NCI-H2171 treated with DMSO at 0.1 percent for 48 hours (cell line): ENCODE results near the gene OXTR.

Experiments used
- DNase-seq: peaks from one replicate; lab custom pipeline; 2025; lab: John Stamatoyannopoulos, UW

Gene OXTR

GRCh38 chr3:8741581-8742261 is 27.7 kb downstream of the OXTR start:
- DNase-seq: no peak

- no peak for DNase-seq
Observed at GRCh38 chr3:8739757-8740504, 29.5 kb downstream of the OXTR start.

DNA sequence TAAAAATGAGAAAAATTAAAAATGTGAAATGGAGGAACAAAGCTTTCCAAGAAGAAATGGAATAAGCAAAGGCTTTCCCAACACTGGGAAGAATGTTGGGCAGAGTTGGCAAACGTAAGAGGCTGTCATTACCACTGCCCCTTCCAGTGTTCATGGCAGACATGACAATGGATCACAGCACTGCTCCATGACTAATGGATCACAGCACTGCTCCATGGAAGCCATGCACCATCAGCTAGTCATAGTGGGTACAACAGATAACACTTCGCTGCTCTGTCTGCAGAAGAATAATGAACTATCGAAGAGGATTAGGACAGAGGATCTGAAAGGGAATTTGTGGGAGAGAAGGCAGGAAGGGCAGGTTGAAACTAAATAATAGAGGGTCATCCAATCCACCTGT is 30.8 kb downstream of the OXTR start:
- DNase-seq: no peak

- no peak for DNase-seq
Observed at GRCh38 chr3:8737823-8738222, 31.6 kb downstream of the OXTR start.

DNA sequence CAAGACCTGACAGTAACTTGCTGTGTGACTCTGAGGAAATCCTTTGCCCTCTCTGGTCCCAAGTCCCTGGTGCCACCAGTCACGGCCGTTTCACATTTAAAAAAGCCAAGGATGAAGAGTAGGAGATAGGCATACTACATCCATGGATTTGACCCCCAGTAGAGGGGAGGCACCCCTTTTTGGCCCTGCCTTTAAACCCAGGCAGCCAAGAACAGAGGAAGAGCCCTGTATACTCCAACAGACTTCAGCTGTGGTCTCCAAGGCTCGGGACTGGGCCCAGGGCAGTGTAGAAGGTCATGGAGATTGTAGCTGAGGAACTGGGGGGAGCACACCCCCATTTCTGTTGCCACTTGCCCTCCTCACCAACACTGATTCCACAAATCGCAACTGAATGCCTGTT is 32.1 kb downstream of the OXTR start:
- DNase-seq: no peak

- no peak for DNase-seq
Observed at GRCh38 chr3:8736436-8736835, 33.0 kb downstream of the OXTR start.

DNA sequence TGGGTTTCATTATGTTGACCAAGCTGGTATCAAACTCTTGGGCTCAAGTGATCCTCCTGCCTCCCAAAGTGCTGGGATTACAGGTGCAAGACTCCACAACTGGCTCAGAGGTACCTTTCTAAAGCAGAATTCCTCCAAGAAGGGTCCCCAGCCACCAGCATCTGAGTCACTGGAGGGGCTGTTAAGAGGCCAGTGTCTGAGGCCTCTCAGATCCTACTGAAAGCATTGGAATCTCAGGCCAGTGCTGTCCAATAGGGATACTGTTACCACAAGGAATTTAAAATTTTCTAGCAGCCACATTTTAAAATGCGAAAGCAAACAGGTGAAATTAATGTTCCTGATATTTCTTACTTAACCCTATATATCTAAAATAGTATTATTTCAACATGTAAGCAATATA is 34.5 kb downstream of the OXTR start:
- DNase-seq: no peak

GRCh38 chr3:8734137-8734878 is 35.1 kb downstream of the OXTR start:
- no peak for DNase-seq

GRCh38 chr3:8733332-8734094 is 35.9 kb downstream of the OXTR start, which contains the start of gene CAV3:
CAV3 (plus strand) TSS chr3:8733802; CDS start chr3:8733877, 75 bp downstream.
- DNase-seq: no peak

GRCh38 chr3:8732413-8732812 is 37.0 kb downstream of the OXTR start:
- no peak for DNase-seq

DNA sequence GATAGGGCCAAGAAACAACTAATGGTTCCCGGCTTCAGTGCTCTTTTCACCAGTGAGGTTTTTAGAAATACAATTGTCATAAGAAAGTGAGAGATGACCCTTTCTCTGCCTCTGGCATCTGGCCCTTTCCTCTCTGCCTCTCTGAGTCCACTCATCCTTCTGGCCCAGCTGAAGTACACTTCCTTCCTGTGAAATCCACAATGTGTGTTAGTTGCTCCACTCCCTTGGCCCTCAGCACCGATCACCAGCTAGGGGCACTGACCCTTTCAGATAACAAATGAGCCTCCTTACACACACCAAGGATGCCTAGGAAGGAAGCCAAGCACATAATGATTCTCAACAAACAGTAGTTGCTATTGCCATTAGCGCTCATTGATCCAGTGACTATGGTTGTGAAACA is 38.8 kb downstream of the OXTR start:
- DNase-seq: no peak

DNA sequence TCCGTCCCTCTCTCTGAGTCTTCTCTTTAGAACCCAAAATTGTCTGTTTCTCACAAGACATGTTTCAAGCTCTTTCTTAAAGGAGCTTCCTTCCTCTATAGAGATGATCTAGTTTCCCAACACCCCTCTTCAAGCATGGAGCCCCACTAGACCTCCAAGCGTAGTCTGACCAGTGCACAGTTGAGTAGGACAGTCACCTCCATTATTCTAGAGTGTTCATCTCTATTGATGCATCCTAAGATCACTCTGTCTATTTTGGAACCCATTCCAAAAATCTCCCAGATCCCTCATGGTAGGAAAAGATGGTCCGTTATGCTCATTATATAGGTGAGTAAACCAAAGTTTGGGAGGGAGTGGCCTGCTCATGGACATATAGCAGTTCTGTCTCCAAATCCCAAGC is 39.9 kb downstream of the OXTR start:
- DNase-seq: no peak

DNA sequence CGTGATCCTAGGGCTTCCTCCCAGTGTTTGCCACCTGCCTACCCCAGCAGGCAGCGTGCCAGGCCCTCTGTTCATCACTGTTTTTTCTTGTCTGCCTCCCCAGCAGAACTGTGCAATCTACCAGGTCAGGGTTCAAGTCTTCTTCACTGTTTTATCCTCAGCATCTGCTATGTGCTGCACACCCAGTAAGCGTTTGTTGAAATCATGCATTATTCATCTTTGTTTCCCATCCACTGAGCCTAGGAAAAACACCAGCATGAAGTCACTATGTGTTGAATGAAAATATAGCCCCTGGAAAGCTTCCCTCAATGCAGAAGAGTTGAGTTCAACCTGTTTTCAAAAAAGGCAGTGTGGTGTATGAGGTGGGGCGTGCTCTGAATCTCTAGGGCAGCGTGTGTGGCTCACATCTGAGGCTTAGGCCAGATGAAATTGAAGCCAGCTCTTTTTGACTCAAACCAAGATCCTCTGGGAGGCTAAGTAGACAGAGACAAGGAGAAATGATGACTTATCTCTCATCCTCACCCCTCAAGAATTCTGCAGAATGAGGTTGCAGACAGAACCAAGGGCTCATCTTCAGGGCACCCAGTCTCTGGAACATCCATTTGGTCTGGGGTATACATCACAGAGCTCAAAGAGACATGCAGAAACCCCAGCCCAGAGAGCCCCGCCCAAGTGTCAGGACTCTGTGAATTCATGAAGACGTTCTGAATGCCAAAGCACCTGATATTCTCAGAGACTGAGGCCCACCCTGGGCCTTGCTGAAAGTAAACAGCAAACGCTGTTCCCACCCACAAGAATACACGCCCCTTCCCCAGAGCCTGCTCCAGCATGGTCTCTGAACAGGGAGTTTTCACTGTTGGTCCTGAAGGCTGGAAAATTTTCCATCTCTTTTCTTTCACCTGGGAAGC is 41.6 kb downstream of the OXTR start:
- peak; percentile 12 for DNase-seq

DNA sequence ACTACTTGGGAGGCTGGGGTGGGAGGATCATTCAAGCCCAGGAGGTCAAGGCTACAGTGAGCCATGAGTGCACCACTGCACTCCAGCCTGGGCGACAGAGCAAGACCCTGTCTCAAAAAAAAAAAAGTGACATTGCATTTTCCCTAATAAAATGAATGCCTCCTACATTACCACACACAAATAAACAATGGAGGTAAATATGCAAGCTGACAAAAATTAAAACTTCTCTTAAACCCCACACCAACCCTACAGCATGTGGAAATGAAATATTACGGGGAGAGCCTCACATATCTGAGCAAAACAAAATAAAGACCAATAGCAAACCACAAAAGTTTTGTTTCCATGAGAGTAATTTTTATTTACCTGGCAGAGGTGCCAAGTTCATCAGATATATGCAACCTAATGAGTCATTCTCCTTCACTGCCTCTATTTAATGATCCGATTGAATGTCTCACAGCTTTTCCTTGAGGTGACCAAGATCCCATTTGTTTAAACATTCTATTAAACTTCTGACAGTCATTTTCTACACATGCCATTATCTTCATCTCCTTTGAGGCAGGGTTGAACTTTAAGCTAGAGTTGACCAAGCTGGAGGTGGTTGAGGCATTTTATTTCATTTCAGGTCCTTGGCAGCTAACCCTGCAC is 45.2 kb downstream of the OXTR start:
- no peak for DNase-seq

GRCh38 chr3:8723612-8724011 is 45.8 kb downstream of the OXTR start:
- no peak for DNase-seq

- DNase-seq: no peak
Observed at GRCh38 chr3:8722808-8723207, 46.6 kb downstream of the OXTR start.

DNA sequence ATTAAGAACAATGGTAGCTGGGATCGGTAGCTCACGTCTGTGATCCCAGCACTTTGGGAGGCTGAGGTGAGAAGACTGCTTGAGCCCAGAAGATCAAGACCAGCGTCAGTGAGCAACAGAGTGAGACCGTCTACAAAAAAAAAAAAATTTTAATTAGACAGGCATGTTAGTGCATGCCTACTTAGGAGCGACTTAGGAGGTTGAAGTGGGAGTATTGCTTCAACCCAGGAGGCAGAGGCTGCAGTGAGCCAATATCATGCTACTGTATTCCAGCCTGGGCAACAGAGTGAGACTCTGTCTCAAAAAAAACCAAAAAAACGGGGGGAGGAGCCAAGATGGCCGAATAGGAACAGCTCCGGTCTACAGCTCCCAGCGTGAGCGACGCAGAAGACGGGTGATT is 53.7 kb downstream of the OXTR start:
- peak; percentile 59 for DNase-seq

- DNase-seq: peak; percentile 2
Observed at GRCh38 chr3:8713901-8714759, 55.3 kb downstream of the OXTR start.

DNA sequence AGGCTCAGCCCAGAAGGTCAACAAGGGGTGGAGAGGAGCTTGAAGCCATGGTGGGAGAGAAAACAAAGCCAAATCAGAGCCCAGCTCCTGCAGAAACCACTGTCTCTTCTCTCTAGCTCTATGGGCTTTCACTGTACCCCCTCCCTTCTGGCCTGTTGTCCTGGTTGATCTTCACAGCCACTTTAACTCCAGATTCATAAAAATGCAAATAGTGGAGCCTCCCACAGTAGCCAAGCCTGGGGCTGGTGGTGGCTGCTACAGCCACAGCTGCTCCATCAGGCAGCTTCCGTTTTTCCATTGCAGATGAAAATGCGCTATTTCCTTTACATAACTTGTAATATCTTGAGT is 56.5 kb downstream of the OXTR start:
- DNase-seq: no peak
